HUES6 (cell line): Measurements from ENCODE around the gene PDE4DIP.
"Not testable (repeated sequence)": the region's sequence is repeated elsewhere in the genome, so short reads cannot be mapped to it uniquely, and the experiment has no call there.

Experiments used
- H3K27ac ChIP-seq: 2 replicates; pipeline ENCODE4 v1.7.0; 2013; ENCODE audit warnings: low read depth, mild to moderate bottlenecking, low read length, inconsistent platforms
- H3K27me3 ChIP-seq: 2 replicates; pipeline ENCODE4 v1.6.1; 2013; ENCODE audit warnings: low read length; ENCODE audit not compliant: control insufficient read depth, insufficient read depth
- H3K36me3 ChIP-seq: 2 replicates; pipeline ENCODE4 v1.6.1; 2013; ENCODE audit warnings: low read length; ENCODE audit not compliant: control insufficient read depth, insufficient read depth
- H3K4me1 ChIP-seq: 2 replicates; pipeline ENCODE4 v1.6.1; 2013; ENCODE audit warnings: low read length; ENCODE audit not compliant: control insufficient read depth, insufficient read depth
- H3K4me3 ChIP-seq: 2 replicates; pipeline ENCODE4 v1.5.1; 2013; ENCODE audit warnings: low read depth, low read length
- H3K9ac ChIP-seq: one replicate; pipeline ENCODE4 v1.6.1; 2013; ENCODE audit warnings: mild to moderate bottlenecking, low read length
- H3K9me3 ChIP-seq: 2 replicates; pipeline ENCODE4 v1.6.1; 2013; ENCODE audit warnings: low read depth, low read length; ENCODE audit not compliant: control insufficient read depth, insufficient read depth

The PDE4DIP gene

DNA sequence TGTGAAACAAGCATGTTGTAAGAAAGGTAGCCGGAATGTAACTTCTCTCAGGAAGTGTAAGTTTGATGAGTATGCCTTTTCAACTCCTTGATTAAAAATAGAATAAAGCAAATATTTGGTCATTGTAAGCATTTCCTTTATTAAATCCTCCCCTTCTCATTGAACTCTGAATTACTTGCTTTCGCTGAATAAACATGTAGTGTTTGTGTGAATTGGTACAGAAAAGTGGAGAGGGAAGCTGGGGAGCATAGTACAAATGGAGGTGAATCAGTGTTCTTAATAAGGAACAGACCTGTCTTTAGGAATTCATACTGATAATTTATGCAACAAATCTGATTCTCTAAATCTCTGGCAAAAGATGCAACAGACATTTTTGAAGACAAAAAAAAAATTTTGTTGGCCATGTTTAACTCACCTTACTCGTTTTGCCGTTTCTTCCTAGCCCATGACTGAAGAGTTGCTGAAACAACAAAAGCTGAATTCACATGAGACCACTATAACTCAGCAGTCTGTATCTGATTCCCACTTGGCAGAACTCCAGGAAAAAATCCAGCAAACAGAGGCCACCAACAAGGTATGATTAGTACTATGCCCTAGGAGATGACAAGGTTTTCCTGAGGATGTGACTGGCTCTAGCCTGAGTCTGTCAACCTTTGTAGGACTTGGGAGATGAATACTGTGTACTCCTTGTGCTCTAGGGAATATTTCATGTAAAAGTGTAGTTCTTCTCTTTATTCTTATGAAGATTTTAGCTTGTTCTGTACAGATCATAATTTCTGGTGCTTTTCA lies 116.2 kb downstream of the PDE4DIP start:
- not testable (repeated sequence) for H3K27me3 ChIP-seq, H3K27ac ChIP-seq, H3K4me1 ChIP-seq, H3K36me3 ChIP-seq, H3K4me3 ChIP-seq, H3K9ac ChIP-seq, H3K9me3 ChIP-seq

GRCh38 chr1:148962127-148962857 lies 118.1 kb downstream of the PDE4DIP start:
- H3K27me3 ChIP-seq, H3K4me1 ChIP-seq, H3K36me3 ChIP-seq, H3K4me3 ChIP-seq, H3K27ac ChIP-seq, H3K9ac ChIP-seq, H3K9me3 ChIP-seq: not testable (repeated sequence)

DNA sequence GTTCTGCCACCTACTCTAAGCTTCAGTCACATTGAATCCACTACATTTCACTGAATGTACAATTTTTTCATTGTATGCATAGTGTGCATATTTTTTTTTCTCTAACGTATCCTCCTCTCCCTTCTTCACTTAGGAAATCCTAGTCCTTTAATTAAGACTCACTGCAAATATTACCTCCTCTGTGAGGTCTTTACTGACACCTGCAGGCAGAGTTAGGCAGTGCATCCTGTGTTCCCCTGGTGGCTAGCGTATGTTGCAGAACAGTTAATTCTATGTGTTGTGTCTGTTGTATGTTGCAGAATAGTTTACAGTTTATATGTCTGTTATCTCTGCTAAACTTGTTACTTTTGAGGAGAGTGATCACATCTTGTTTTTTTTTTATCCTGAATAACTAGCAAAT lies 121.9 kb downstream of the PDE4DIP start:
- not testable (repeated sequence) for H3K27me3 ChIP-seq, H3K27ac ChIP-seq, H3K9me3 ChIP-seq, H3K36me3 ChIP-seq, H3K4me3 ChIP-seq, H3K9ac ChIP-seq, H3K4me1 ChIP-seq

GRCh38 chr1:148967580-148967979 lies 123.4 kb downstream of the PDE4DIP start:
- not testable (repeated sequence) for H3K4me1 ChIP-seq, H3K4me3 ChIP-seq, H3K27ac ChIP-seq, H3K27me3 ChIP-seq, H3K9me3 ChIP-seq, H3K9ac ChIP-seq, H3K36me3 ChIP-seq

- not testable (repeated sequence) for H3K9ac ChIP-seq, H3K9me3 ChIP-seq, H3K27ac ChIP-seq, H3K4me1 ChIP-seq, H3K36me3 ChIP-seq, H3K4me3 ChIP-seq, H3K27me3 ChIP-seq
Measured at GRCh38 chr1:148968682-148969081, 124.5 kb downstream of the PDE4DIP start.

- not testable (repeated sequence) for H3K4me3 ChIP-seq, H3K27ac ChIP-seq, H3K9me3 ChIP-seq, H3K27me3 ChIP-seq, H3K4me1 ChIP-seq, H3K36me3 ChIP-seq, H3K9ac ChIP-seq
Measured at GRCh38 chr1:148969126-148969525, 124.9 kb downstream of the PDE4DIP start.

GRCh38 chr1:148975453-148975852 lies 131.2 kb downstream of the PDE4DIP start:
- not testable (repeated sequence) for H3K9ac ChIP-seq, H3K27ac ChIP-seq

GRCh38 chr1:148975866-148976537 lies 131.8 kb downstream of the PDE4DIP start:
- H3K4me1 ChIP-seq, H3K36me3 ChIP-seq, H3K9ac ChIP-seq, H3K9me3 ChIP-seq, H3K4me3 ChIP-seq, H3K27me3 ChIP-seq, H3K27ac ChIP-seq: not testable (repeated sequence)

More at GRCh38 chr1:148975453-148975852, 131.2 kb downstream of the PDE4DIP start:
- H3K27me3 ChIP-seq, H3K36me3 ChIP-seq, H3K4me3 ChIP-seq, H3K4me1 ChIP-seq, H3K9me3 ChIP-seq: not testable (repeated sequence)

GRCh38 chr1:148977785-148978184 lies 133.6 kb downstream of the PDE4DIP start:
- H3K9me3 ChIP-seq, H3K27me3 ChIP-seq, H3K4me1 ChIP-seq, H3K9ac ChIP-seq, H3K27ac ChIP-seq, H3K4me3 ChIP-seq: not testable (repeated sequence)
- peaks cover 11% of the 10 kb centered on the region for H3K36me3 ChIP-seq

- not testable (repeated sequence) for H3K4me1 ChIP-seq, H3K27me3 ChIP-seq, H3K27ac ChIP-seq, H3K4me3 ChIP-seq, H3K36me3 ChIP-seq, H3K9me3 ChIP-seq
- peak overlapping the region; percentile 29 for H3K9ac ChIP-seq
Measured at GRCh38 chr1:148989378-148989777, 145.2 kb downstream of the PDE4DIP start.

- H3K27ac ChIP-seq, H3K4me3 ChIP-seq, H3K9me3 ChIP-seq, H3K36me3 ChIP-seq, H3K27me3 ChIP-seq, H3K9ac ChIP-seq, H3K4me1 ChIP-seq: not testable (repeated sequence)
Measured at GRCh38 chr1:148990233-148990788, 146.1 kb downstream of the PDE4DIP start.
